HEK293 (cell line): ENCODE results near the gene TNNI3K.

ENCODE experiments used
- CTCF ChIA-PET: fragments of 350-600 bp; formaldehyde crosslinking; extraction: SDS; loops from one replicate; lab custom pipeline; 2021; ENCODE audit warnings: antibody characterized with exemption; lab: Yijun Ruan, JAX
- POLR2A ChIA-PET: fragments of 300-600 bp; formaldehyde crosslinking; extraction: SDS; loops from one replicate; lab custom pipeline; 2020; ENCODE audit warnings: antibody characterized with exemption, inconsistent platforms; lab: Yijun Ruan, JAX
- H3K27ac ChIP-seq: fragments of 200-500 bp; sonication (Bioruptor generic); 2 replicates; pipeline ENCODE4 v1.5.1; 2014; ENCODE audit warnings: low read depth, low read length, control low read depth, inconsistent platforms; ENCODE audit errors: extremely low read depth
- H3K36me3 ChIP-seq, 2 experiments: fragments of 200-500 bp in 1 of 2; sonication (Bioruptor generic) in 1 of 2; 1 replicate in 1 of 2; 2 replicates in 1 of 2; pipeline ENCODE4 v1.5.1; 2014 to 2017; ENCODE audit warnings: inconsistent platforms in 2 of 2, low read length in 2 of 2; ENCODE audit not compliant: control insufficient read depth in 2 of 2, insufficient read depth in 1 of 2
- H3K4me1 ChIP-seq: fragments of 200-500 bp; sonication (Bioruptor generic); 2 replicates; pipeline ENCODE4 v1.5.1; 2014; ENCODE audit warnings: mild to moderate bottlenecking, low read length, inconsistent platforms; ENCODE audit not compliant: control insufficient read depth, insufficient read depth
- H3K4me3 ChIP-seq: 2 replicates; pipeline ENCODE4 v1.5.1; 2011; ENCODE audit warnings: low read depth, mild to moderate bottlenecking, control low read depth, low read length, moderate library complexity
- H3K9me3 ChIP-seq: fragments of 200-500 bp; sonication (Bioruptor generic); 2 replicates; pipeline ENCODE4 v1.5.1; 2014; ENCODE audit warnings: low read depth, low read length, inconsistent platforms; ENCODE audit not compliant: control insufficient read depth, insufficient read depth
- HIC1 ChIP-seq: fragments of 450-650 bp; formaldehyde crosslinking; IDR thresholded peaks from 2 replicates; pipeline ENCODE4 v1.5.1; 2016; ENCODE audit warnings: missing biosample characterization, missing genetic modification characterization
- HOXD13 ChIP-seq: sonication (generic); formaldehyde crosslinking; IDR thresholded peaks from 2 replicates; pipeline ENCODE4 v1.8.0; 2022; ENCODE audit warnings: missing genetic modification reagents, borderline replicate concordance
- PRDM1 ChIP-seq: fragments of 450-650 bp; formaldehyde crosslinking; IDR thresholded peaks from 2 replicates; pipeline ENCODE4; 2016; ENCODE audit warnings: missing biosample characterization, missing genetic modification characterization
- PRDM2 ChIP-seq: fragments of 450-650 bp; formaldehyde crosslinking; IDR thresholded peaks from 2 replicates; pipeline ENCODE4 v1.5.1; 2016; ENCODE audit warnings: missing biosample characterization, missing genetic modification characterization, borderline replicate concordance
- ZFHX2 ChIP-seq: fragments of 450-650 bp; formaldehyde crosslinking; conservative IDR thresholded peaks from 2 replicates; pipeline ENCODE4 v1.5.1; 2016; ENCODE audit warnings: missing biosample characterization, missing genetic modification characterization
- ZFP41 ChIP-seq: fragments of 450-650 bp; formaldehyde crosslinking; IDR thresholded peaks from 2 replicates; pipeline ENCODE4 v1.5.1; 2016; ENCODE audit warnings: missing biosample characterization, missing genetic modification characterization, borderline replicate concordance
- ZNF114 ChIP-seq: fragments of 450-650 bp; formaldehyde crosslinking; IDR thresholded peaks from 2 replicates; pipeline ENCODE4 v1.5.0; 2017; ENCODE audit warnings: missing biosample characterization, missing genetic modification characterization
- ZNF202 ChIP-seq: fragments of 450-650 bp; formaldehyde crosslinking; IDR thresholded peaks from 2 replicates; pipeline ENCODE4 v1.5.1; 2016; ENCODE audit warnings: missing biosample characterization, missing genetic modification characterization, borderline replicate concordance
- ZNF302 ChIP-seq: fragments of 450-650 bp; formaldehyde crosslinking; IDR thresholded peaks from 2 replicates; pipeline ENCODE4 v1.5.1; 2016; ENCODE audit warnings: missing biosample characterization, missing genetic modification characterization, low read depth
- ZNF37A ChIP-seq: fragments of 450-650 bp; IDR thresholded peaks from 2 replicates; pipeline ENCODE4 v1.5.1; 2018; ENCODE audit warnings: missing biosample characterization, missing genetic modification characterization
- ZNF510 ChIP-seq: fragments of 450-650 bp; formaldehyde crosslinking; IDR thresholded peaks from 2 replicates; pipeline ENCODE4 v1.5.1; 2018; ENCODE audit warnings: mild to moderate bottlenecking, missing genetic modification characterization, missing biosample characterization; ENCODE audit not compliant: insufficient replicate concordance
- ZNF560 ChIP-seq: fragments of 450-650 bp; formaldehyde crosslinking; IDR thresholded peaks from 2 replicates; pipeline ENCODE4 v1.5.1; 2017; ENCODE audit warnings: missing biosample characterization, missing genetic modification characterization, borderline replicate concordance
- ZNF621 ChIP-seq: fragments of 450-650 bp; formaldehyde crosslinking; IDR thresholded peaks from 2 replicates; pipeline ENCODE4 v1.5.1; 2017; ENCODE audit warnings: missing biosample characterization, missing genetic modification characterization
- ZNF660 ChIP-seq: fragments of 450-650 bp; IDR thresholded peaks from 2 replicates; pipeline ENCODE4 v1.5.1; 2018; ENCODE audit warnings: missing biosample characterization, mild to moderate bottlenecking, missing genetic modification characterization
- ZNF76 ChIP-seq: fragments of 450-650 bp; formaldehyde crosslinking; IDR thresholded peaks from 2 replicates; pipeline ENCODE4; 2016; ENCODE audit warnings: low read depth, missing biosample characterization, missing genetic modification characterization, borderline replicate concordance
- ZSCAN16 ChIP-seq: fragments of 450-650 bp; formaldehyde crosslinking; IDR thresholded peaks from 2 replicates; pipeline ENCODE4 v1.5.1; 2016; ENCODE audit warnings: missing biosample characterization, missing genetic modification characterization
- TF ChIP-seq, protein P1 (sequence below): fragments of 450-650 bp; formaldehyde crosslinking; conservative IDR thresholded peaks from 2 replicates; pipeline ENCODE4 v1.5.1; 2016; ENCODE audit warnings: low read depth, missing biosample characterization, missing genetic modification characterization
- TF ChIP-seq, protein P2 (sequence below): fragments of 450-650 bp; formaldehyde crosslinking; IDR thresholded peaks from 2 replicates; pipeline ENCODE4 v1.5.1; 2017; ENCODE audit warnings: missing biosample characterization, missing genetic modification characterization
- TF ChIP-seq, protein P3 (sequence below): fragments of 450-650 bp; formaldehyde crosslinking; IDR thresholded peaks from 2 replicates; pipeline ENCODE4 v1.5.1; 2016; ENCODE audit warnings: missing biosample characterization, missing genetic modification characterization, borderline replicate concordance

The TNNI3K gene

DNA sequence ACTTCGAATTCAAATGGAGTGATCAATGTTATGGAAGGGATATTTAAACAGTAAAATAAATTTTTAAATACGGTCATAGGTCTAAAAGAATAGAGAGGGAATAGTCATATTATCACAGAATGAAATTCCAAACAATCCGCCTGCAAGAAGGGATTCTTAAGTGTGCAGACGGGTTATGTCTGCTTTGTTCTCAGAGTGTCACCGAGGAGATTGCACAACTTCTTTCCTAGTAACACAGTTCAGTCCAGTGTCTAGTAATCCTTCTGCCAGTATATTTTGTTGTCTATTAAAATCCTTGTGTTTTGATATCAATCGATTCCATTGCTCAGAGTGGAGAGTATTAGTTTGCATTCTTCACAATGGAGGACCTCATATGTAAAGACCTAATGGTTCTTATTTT, 228.8 kb downstream of the TNNI3K start:
- H3K9me3 ChIP-seq = no peaks in the 10 kb centered on the region
- no peak overlapping the region for H3K4me3 ChIP-seq
- CTCF ChIA-PET = no interaction called here
- no peak overlapping the region for H3K27ac ChIP-seq
- POLR2A ChIA-PET = no interaction called here
- no peaks in the 10 kb centered on the region for H3K36me3 ChIP-seq
- H3K4me1 ChIP-seq = no peaks in the 10 kb centered on the region
- TF ChIP-seq ZNF37A (tag by site-specific recombination) (no peak), HOXD13 (CRISPR knock-in tag) (no peak)
- TF ChIP-seq, all 188 proteins: peak for 0

DNA sequence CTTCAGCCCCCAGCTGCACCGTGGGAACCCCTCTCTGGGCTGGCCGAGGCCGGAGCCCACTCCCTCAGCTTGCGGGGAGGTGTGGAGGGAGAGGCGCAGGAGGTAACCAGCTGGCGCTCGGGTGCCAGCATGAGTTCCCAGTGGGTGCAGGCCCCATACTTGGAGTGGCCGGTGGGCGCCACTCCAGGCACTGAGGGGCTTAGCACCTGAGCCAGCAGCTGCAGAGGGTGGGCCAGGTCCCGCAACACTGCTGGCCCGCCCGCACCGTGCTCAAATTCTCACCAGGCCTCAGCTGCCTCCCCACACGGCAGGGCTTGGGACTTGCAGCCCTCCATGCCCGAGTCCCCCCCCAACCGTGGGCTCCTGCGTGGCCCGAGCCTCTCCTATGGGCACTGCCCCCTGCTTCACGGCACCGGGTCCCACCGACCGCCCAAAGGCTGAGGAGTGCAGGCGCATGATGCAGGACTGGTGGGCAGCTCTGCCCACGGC, 230.1 kb downstream of the TNNI3K start:
- no peaks in the 10 kb centered on the region for H3K9me3 ChIP-seq
- no peak overlapping the region for H3K27ac ChIP-seq
- CTCF ChIA-PET = no interaction called here
- no peaks in the 10 kb centered on the region for H3K36me3 ChIP-seq
- no peaks in the 10 kb centered on the region for H3K4me1 ChIP-seq
- TF ChIP-seq, protein P1, sequence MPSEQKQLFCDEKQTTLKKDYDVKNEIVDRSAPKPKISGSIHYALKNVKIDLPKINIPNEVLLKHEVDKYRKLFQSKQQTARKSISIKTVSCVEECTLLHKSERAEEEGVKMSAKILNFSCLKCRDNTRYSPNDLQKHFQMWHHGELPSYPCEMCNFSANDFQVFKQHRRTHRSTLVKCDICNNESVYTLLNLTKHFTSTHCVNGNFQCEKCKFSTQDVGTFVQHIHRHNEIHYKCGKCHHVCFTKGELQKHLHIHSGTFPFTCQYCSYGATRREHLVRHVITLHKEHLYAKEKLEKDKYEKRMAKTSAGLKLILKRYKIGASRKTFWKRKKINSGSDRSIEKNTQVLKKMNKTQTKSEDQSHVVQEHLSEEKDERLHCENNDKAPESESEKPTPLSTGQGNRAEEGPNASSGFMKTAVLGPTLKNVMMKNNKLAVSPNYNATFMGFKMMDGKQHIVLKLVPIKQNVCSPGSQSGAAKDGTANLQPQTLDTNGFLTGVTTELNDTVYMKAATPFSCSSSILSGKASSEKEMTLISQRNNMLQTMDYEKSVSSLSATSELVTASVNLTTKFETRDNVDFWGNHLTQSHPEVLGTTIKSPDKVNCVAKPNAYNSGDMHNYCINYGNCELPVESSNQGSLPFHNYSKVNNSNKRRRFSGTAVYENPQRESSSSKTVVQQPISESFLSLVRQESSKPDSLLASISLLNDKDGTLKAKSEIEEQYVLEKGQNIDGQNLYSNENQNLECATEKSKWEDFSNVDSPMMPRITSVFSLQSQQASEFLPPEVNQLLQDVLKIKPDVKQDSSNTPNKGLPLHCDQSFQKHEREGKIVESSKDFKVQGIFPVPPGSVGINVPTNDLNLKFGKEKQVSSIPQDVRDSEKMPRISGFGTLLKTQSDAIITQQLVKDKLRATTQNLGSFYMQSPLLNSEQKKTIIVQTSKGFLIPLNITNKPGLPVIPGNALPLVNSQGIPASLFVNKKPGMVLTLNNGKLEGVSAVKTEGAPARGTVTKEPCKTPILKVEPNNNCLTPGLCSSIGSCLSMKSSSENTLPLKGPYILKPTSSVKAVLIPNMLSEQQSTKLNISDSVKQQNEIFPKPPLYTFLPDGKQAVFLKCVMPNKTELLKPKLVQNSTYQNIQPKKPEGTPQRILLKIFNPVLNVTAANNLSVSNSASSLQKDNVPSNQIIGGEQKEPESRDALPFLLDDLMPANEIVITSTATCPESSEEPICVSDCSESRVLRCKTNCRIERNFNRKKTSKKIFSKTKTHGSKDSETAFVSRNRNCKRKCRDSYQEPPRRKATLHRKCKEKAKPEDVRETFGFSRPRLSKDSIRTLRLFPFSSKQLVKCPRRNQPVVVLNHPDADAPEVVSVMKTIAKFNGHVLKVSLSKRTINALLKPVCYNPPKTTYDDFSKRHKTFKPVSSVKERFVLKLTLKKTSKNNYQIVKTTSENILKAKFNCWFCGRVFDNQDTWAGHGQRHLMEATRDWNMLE = no peak
- TF ChIP-seq HIC1 (tag by site-specific recombination) (no peak), ZNF621 (tag by site-specific recombination) (no peak), ZNF660 (no peak), ZNF510 (no peak), PRDM2 (no peak), ZNF302 (tag by site-specific recombination) (no peak), ZFHX2 (tag by site-specific recombination) (no peak), ZSCAN16 (tag by site-specific recombination) (no peak), ZNF202 (no peak), ZNF114 (tag by site-specific recombination) (no peak), PRDM1 (tag by site-specific recombination) (no peak), ZFP41 (tag by site-specific recombination) (no peak), ZNF560 (no peak), ZNF76 (tag by site-specific recombination) (no peak)
- TF ChIP-seq, protein P2, sequence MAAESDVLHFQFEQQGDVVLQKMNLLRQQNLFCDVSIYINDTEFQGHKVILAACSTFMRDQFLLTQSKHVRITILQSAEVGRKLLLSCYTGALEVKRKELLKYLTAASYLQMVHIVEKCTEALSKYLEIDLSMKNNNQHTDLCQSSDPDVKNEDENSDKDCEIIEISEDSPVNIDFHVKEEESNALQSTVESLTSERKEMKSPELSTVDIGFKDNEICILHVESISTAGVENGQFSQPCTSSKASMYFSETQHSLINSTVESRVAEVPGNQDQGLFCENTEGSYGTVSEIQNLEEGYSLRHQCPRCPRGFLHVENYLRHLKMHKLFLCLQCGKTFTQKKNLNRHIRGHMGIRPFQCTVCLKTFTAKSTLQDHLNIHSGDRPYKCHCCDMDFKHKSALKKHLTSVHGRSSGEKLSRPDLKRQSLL (tag by site-specific recombination) = no peak
- TF ChIP-seq, protein P3, sequence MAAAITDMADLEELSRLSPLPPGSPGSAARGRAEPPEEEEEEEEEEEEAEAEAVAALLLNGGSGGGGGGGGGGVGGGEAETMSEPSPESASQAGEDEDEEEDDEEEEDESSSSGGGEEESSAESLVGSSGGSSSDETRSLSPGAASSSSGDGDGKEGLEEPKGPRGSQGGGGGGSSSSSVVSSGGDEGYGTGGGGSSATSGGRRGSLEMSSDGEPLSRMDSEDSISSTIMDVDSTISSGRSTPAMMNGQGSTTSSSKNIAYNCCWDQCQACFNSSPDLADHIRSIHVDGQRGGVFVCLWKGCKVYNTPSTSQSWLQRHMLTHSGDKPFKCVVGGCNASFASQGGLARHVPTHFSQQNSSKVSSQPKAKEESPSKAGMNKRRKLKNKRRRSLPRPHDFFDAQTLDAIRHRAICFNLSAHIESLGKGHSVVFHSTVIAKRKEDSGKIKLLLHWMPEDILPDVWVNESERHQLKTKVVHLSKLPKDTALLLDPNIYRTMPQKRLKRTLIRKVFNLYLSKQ (tag by site-specific recombination) = no peak
- H3K4me3 ChIP-seq = no peak overlapping the region
- POLR2A ChIA-PET = no interaction called here
